Endodermal cell (in vitro differentiated cells): ENCODE results near the gene FEM1C. TPM values are rescaled to one million over a fixed set of nuclear protein-coding genes. Genes with fewer than 3 reads are reported as not detected.

Source experiments
- DNase-seq: peaks from one replicate; pipeline ENCODE4 v3.0.0-alpha.2; 2017
- H3K27ac ChIP-seq: 2 replicates; pipeline ENCODE4 v1.5.1; 2013; ENCODE audit warnings: mild to moderate bottlenecking, low read depth, low read length, moderate library complexity
- H3K27me3 ChIP-seq: 2 replicates; pipeline ENCODE4 v1.6.1; 2013; ENCODE audit warnings: mild to moderate bottlenecking, low read length, moderate library complexity; ENCODE audit not compliant: insufficient read depth, control insufficient read depth, poor library complexity, severe bottlenecking
- H3K36me3 ChIP-seq: 2 replicates; pipeline ENCODE4 v1.7.0; 2013; ENCODE audit warnings: mild to moderate bottlenecking, low read length, moderate library complexity; ENCODE audit not compliant: control insufficient read depth, insufficient read depth
- H3K4me1 ChIP-seq: one replicate; pipeline ENCODE4 v1.7.0; 2013; ENCODE audit warnings: low read length; ENCODE audit not compliant: control insufficient read depth, insufficient read depth
- H3K4me3 ChIP-seq: 2 replicates; pipeline ENCODE4 v1.5.1; 2013; ENCODE audit warnings: mild to moderate bottlenecking, low read length, moderate library complexity
- H3K9ac ChIP-seq: 2 replicates; pipeline ENCODE4 v1.6.1; 2013; ENCODE audit warnings: mild to moderate bottlenecking, low read length, moderate library complexity; ENCODE audit not compliant: poor library complexity, severe bottlenecking; ENCODE audit errors: extremely low read depth
- H3K9me3 ChIP-seq: 2 replicates; pipeline ENCODE4 v1.6.1; 2013; ENCODE audit warnings: mild to moderate bottlenecking, low read length, moderate library complexity; ENCODE audit not compliant: control insufficient read depth
- H3K27ac Mint-ChIP-seq: 2 replicates; pipeline ENCODE4 v1.8.0; 2020; ENCODE audit warnings: mixed read lengths
- H3K27me3 Mint-ChIP-seq: 2 replicates; pipeline ENCODE4 v1.8.0; 2021; ENCODE audit warnings: mild to moderate bottlenecking, mixed read lengths; ENCODE audit not compliant: insufficient read depth
- H3K36me3 Mint-ChIP-seq: 2 replicates; pipeline ENCODE4 v1.8.0; 2020; ENCODE audit warnings: low read depth, mixed read lengths
- H3K4me1 Mint-ChIP-seq: 2 replicates; pipeline ENCODE4 v1.8.0; 2020; ENCODE audit warnings: mixed read lengths
- H3K4me3 Mint-ChIP-seq: 2 replicates; pipeline ENCODE4 v1.8.0; 2020; ENCODE audit warnings: mild to moderate bottlenecking, moderate library complexity, mixed read lengths
- H3K9me3 Mint-ChIP-seq: 2 replicates; pipeline ENCODE4 v1.8.0; 2020; ENCODE audit warnings: mild to moderate bottlenecking, mixed read lengths
- WGBS, 2 experiments: methylation state at CpG; one replicate each; pipeline versions ENCODE4 v1.1.5 to v1.1.7; 2013; ENCODE audit warnings: missing lambda C conversion rate in 2 of 2, mixed read lengths in 1 of 2; ENCODE audit not compliant: insufficient coverage in 1 of 2, insufficient read length in 1 of 2; 5-methylcytosine and 5-hydroxymethylcytosine counted together
- total RNA-seq, 2 donors: library from RNA; stranded (reverse); fragmentation: NEBNext Ultra II Directional in 1 of 2; extraction: Animal tissue kit (Norgen Biotek cat#: 25700) in 1 of 2; gene quantifications; 2 replicates in 1 of 2; 3 replicates in 1 of 2; pipeline ENCODE4 v1.2.1, GENCODE V29; 2021
- TF ChIP-seq, protein P1 (sequence below): fragments of 200-600 bp; sonication (generic); conservative IDR thresholded peaks from 2 replicates; pipeline ENCODE4 v1.5.0; 2021; ENCODE audit warnings: antibody characterized with exemption, mild to moderate bottlenecking

FEM1C gene
- total RNA-seq, 2 donors from 2014 or later = 12.3 to 14.4 TPM

- Mint-ChIP-seq H3K4me1 (no peaks in the 10 kb centered on the region), H3K27ac (no peak overlapping the region), H3K9me3 (peaks cover 2% of the 10 kb centered on the region), H3K27me3 (no peaks in the 10 kb centered on the region), H3K4me3 (no peak overlapping the region), H3K36me3 (no peaks in the 10 kb centered on the region)
- no peaks in the 10 kb centered on the region for H3K36me3 ChIP-seq
- no peaks in the 10 kb centered on the region for H3K9me3 ChIP-seq
- H3K27ac ChIP-seq = no peak overlapping the region
- TF ChIP-seq, protein P1, sequence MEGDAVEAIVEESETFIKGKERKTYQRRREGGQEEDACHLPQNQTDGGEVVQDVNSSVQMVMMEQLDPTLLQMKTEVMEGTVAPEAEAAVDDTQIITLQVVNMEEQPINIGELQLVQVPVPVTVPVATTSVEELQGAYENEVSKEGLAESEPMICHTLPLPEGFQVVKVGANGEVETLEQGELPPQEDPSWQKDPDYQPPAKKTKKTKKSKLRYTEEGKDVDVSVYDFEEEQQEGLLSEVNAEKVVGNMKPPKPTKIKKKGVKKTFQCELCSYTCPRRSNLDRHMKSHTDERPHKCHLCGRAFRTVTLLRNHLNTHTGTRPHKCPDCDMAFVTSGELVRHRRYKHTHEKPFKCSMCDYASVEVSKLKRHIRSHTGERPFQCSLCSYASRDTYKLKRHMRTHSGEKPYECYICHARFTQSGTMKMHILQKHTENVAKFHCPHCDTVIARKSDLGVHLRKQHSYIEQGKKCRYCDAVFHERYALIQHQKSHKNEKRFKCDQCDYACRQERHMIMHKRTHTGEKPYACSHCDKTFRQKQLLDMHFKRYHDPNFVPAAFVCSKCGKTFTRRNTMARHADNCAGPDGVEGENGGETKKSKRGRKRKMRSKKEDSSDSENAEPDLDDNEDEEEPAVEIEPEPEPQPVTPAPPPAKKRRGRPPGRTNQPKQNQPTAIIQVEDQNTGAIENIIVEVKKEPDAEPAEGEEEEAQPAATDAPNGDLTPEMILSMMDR = no peak
- no peak overlapping the region for H3K9ac ChIP-seq
- H3K4me3 ChIP-seq = no peak overlapping the region
- WGBS, 2 experiments = 83 to 88% methylated on average over 2 of the region's 2 CpGs
- DNase-seq = no peak
- H3K4me1 ChIP-seq = no peaks in the 10 kb centered on the region
- H3K27me3 ChIP-seq = no peaks in the 10 kb centered on the region
Observed at GRCh38 chr5:115507681-115508080, 36.9 kb downstream of the FEM1C start.

- peaks cover 2% of the 10 kb centered on the region for H3K9me3 Mint-ChIP-seq
- Histone ChIP-seq H3K4me1 (no peaks in the 10 kb centered on the region), H3K9me3 (peaks cover 3% of the 10 kb centered on the region), H3K27ac (no peak overlapping the region), H3K36me3 (no peaks in the 10 kb centered on the region), H3K9ac (no peak overlapping the region), H3K27me3 (no peaks in the 10 kb centered on the region), H3K4me3 (no peak overlapping the region)
- 95% methylated on average over 1 of the region's 1 CpG; no CpG with 5 or more reads in 1 of the 2 experiments for WGBS, 2 experiments
- H3K36me3 Mint-ChIP-seq = no peaks in the 10 kb centered on the region
- TF ChIP-seq, protein P1 = no peak
- H3K27me3 Mint-ChIP-seq = no peaks in the 10 kb centered on the region
- no peaks in the 10 kb centered on the region for H3K4me1 Mint-ChIP-seq
- no peak overlapping the region for H3K4me3 Mint-ChIP-seq
- DNase-seq = no peak
- H3K27ac Mint-ChIP-seq = no peak overlapping the region
Observed at GRCh38 chr5:115503420-115503819, 41.2 kb downstream of the FEM1C start.

DNA sequence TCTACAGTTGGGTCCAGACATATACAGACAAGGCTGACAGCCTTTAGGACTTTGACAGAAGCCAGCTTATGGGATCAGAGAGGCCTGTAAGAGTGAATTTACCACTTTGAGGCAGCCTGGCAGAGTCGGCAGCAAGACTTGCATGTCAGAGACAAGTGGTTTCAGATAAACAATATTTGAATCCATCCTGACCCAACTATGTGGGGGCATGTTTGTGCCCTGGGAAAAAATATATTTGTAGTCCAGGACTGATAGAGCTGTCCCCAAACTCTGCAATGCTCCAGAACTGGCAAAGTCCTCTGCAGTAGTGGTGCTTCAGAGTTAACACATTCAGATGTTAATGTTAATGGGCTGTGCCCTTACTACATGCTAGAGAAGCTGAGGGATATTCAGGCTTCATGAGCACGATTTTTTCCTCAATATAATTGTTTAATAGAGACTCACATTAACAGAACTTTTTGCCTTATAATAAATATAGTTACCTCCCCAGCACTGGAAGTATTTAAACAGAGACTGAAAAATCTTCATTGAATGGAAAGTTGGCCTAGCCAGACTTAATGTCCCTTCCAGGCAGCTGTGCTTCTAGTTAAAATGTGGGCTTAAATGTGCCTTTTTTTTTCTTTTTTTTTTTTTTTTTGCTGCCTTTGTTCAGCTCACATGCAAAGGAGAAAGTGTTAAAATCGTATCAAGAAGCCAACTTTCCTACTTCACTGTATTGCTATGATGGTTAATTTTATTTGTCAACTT, 42.9 kb downstream of the FEM1C start:
- H3K27ac Mint-ChIP-seq = no peak overlapping the region
- H3K27me3 Mint-ChIP-seq = no peaks in the 10 kb centered on the region
- H3K4me3 Mint-ChIP-seq = no peak overlapping the region
- Histone ChIP-seq H3K9me3 (peaks cover 3% of the 10 kb centered on the region), H3K27ac (no peak overlapping the region), H3K27me3 (no peaks in the 10 kb centered on the region), H3K4me1 (no peaks in the 10 kb centered on the region), H3K36me3 (no peaks in the 10 kb centered on the region), H3K9ac (no peak overlapping the region), H3K4me3 (no peak overlapping the region)
- no peak for DNase-seq
- peaks cover 2% of the 10 kb centered on the region for H3K9me3 Mint-ChIP-seq
- WGBS, 2 experiments = 56 to 57% methylated on average over 1 to 3 of the region's 3 CpGs
- H3K36me3 Mint-ChIP-seq = no peaks in the 10 kb centered on the region
- TF ChIP-seq, protein P1 = no peak
- H3K4me1 Mint-ChIP-seq = no peaks in the 10 kb centered on the region
